NCI-H2171 (cell line): ENCODE data around the gene ARHGAP24.
"Not testable (repeated sequence)": the region's sequence is repeated elsewhere in the genome, so short reads cannot be mapped to it uniquely, and the experiment has no call there.

Source experiments
- DNase-seq: peaks from one replicate; lab custom pipeline; 2025; lab: John Stamatoyannopoulos, UW

ARHGAP24 gene

GRCh38 chr4:85913931-85914694 lies 439.2 kb downstream of the ARHGAP24 start:
- no peak for DNase-seq

DNA sequence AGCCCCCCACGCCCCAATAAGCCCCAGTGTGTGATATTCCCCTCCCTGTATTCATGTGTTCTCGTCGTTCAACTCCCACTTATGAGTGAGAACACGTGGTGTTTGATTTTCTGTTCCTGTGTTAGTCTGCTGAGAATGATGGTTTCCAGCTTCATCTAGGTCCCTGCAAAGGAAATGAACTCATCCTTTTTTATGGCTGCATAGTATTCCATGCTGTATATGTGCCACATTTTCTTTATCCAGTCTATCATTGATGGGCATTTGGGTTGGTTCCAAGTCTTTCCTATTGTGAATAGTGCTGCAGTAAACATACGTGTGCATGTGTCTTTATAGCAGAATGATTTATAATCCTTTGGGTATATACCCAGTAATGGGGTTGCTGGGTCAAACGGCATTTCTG lies 440.6 kb downstream of the ARHGAP24 start:
- not testable (repeated sequence) for DNase-seq

GRCh38 chr4:85919200-85919887 lies 444.4 kb downstream of the ARHGAP24 start:
- no peak for DNase-seq

DNA sequence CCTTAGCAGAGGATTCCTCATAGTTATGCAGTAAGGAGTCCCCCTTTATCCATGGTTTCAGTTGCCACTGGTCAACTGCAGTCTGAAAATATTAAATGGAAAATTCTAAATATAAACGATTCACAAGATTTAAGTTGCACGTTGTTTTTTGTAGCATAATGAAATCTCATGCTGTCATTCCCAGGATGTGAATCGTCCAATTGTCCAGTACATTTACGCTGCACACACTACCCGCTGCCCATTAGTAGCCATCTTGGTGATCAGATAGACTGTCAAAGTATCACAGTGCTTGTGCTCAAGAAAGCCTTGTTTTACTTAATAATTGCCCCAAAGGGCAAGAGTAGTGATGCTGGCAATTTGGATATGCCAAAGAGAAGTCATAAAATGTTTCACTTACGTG lies 450.1 kb downstream of the ARHGAP24 start:
- DNase-seq, result no peak

DNA sequence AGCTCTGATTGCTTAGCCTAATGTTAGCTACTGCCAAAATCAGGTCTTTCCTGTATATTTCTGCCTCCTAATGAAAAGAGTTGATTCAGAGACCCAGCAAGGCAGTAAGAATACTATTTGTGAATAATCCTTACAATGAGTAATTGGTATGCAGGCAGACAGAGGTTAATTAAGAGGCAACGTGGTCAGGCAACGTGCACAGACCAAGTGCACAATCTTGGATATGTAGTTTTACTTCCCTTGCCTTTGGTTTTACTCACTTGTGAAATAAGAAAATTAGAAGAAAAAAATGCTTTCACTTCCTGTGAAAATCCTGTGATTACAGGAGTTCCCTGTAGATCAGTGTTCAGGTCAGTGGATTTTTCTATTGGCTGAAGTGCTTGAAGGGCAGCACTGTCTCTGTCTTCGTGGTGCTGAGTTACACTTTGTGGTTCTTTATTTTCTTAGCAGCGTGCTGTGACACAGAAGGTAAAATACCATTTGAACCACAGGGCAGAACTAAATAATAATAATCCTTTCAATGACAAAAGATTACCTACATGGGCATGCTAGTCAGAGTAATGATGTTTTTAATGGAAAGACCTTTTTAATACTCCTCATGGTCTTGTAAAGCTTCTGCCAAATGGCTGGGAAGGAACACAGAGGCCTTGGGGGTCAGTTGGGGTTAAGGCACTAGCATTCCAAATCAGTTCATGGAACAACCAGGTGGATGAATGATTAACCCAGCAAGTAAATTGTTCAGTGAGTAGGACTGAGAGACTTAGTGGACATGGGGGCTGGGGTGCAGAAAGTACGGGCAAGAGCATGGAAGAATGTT lies 454.0 kb downstream of the ARHGAP24 start:
- DNase-seq, result no peak

- no peak for DNase-seq
Observed at GRCh38 chr4:85929961-85930665, 455.2 kb downstream of the ARHGAP24 start.

DNA sequence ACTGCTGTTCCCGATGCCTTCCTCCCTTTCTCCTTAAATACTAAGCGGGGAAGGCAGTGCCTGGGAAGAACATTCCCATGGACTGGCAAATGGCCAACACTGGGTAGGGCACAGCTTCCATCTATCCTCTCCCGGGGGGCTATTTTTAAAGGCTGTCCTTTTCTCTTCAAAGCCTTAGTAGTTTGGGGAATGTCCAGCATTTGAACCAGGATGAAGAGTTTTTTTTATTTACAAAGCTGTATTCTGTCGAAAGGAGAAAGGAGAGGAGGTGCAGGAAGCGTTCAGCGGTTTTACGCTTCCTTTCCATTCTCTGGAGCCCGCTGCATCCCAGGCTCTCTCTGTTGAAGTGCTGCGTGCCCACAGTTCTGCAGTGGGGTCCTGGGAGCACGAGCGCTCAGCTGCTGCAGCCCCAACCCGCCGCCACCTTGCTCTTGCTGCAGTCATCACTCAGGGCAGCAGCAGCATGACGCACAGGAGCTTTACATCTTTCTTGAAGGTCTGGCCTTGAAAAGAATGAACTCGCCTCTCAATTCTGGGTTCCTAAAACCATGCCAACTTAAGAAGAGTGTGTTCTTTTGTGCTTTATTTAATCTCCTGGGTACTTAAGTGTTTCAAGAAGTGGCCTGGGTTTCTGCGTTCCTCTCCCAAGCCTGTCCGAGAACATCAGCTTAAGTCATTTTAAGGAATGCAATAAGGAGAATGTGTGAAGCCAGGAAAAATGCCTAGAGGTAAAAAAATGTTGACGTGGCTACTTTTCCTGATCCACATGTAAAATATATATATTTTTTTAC lies 457.7 kb downstream of the ARHGAP24 start:
- no peak for DNase-seq

- no peak for DNase-seq
Observed at GRCh38 chr4:85933291-85933640, 458.3 kb downstream of the ARHGAP24 start.

DNA sequence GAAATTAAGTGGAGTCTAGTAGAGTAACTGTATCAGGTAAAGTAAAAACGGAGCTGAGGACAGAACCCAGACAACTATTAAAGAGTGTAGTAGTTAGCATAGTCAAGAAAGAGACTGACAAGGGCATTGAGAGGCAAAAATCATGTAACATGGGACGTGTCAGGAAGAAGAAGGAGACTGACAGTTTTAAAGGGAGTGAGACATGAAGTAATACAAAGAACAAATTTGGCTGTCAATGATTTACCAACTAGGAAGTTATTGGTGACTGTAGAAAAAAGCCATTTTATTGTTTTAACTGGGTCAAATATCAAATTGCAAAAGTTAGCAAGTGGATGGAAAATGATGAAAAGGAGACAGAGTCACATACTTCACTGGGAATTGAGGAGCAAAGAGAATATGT lies 462.6 kb downstream of the ARHGAP24 start:
- no peak for DNase-seq

DNA sequence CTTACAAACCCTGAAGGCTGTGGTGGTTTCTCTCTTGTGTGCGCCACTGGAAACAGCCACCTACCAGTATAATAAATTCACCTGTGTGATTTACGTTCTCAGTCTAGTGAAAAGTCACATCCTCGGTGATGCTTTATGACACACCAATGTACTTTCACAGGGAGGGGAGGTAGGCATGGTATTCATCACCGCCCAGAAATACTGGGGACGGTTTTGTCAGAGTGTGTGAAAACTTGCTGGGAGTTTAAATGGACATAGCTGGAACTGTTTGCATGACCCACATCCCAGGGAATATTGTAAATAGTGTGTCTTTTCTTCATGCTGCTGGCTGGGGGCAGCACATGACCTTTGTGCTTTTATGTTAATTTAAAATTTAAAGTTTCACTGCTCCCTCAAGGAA lies 463.1 kb downstream of the ARHGAP24 start:
- DNase-seq, result no peak

GRCh38 chr4:85938902-85939301 lies 464.0 kb downstream of the ARHGAP24 start:
- DNase-seq, result no peak

DNA sequence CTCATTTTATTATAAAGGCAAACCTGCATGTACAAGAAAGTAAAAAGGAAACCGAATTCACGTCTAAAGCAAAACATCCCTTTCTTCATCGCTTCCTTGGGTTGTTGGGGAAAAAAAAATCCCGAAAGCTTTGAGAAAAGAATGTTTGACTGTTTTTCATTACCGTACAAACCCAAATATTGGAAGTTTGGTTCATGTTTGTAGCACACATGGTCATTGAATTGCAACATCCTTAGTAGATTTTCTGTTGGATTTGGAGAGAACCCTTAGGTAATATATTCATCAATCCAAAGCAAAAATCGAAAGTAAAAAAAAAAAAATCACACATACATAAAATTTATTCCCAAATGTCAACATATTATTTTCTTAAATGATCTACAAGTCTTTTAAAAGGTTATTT lies 464.6 kb downstream of the ARHGAP24 start:
- DNase-seq, result no peak

GRCh38 chr4:85940151-85940550 lies 465.2 kb downstream of the ARHGAP24 start:
- DNase-seq, result no peak

DNA sequence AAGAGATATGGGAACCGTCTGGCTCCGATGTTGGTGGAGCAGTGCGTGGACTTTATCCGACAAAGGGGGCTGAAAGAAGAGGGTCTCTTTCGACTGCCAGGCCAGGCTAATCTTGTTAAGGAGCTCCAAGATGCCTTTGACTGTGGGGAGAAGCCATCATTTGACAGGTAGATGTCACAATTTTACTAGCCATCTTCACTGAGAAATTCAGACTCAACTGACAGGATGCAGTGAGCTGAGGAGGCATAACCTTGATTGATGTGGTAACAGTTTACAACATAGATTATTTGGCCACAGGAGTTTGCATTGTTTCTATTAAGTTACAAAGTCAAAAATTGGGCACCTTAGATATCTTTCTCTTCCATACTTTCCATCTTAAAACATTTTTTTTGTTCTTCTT lies 467.2 kb downstream of the ARHGAP24 start:
- no peak for DNase-seq

- DNase-seq, result no peak
Observed at GRCh38 chr4:85946821-85947220, 471.9 kb downstream of the ARHGAP24 start.

DNA sequence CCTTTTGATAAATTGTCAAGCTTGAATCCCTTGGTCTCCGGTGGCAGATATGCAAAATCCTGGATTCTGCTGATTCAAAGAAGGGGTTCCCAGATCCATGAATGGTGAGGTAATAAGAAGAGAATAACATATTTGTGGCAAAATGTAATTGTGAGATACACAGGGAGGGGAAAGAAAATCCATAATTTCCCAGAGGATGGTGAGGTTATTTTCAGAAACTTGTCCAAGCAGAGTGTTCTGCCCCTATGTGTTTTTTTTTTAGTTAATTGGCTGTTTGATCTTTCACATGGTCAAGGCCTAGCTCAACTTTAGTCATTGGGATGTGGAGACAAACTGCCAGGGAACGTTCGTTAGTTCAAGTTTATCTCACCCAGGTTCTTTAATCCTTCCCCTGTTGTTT lies 476.1 kb downstream of the ARHGAP24 start:
- DNase-seq, result no peak

DNA sequence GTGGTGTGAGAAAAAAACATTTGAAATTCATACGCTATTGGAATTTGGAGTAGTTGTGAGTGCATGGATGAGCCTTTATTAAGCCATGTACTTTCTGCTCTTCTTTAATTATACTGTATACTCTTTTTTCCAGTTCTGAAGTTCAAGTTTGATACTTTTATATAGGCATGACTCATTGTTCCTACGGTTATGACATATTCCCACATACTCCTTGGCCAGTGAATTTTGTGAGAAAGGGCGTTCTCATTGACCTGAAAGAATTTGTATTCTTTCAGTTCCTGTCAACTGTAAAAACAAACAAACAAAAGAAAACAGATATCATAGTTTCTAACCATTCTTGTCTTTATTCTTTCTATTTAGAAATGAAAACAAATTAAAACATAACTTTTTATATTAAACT lies 477.6 kb downstream of the ARHGAP24 start:
- DNase-seq, result no peak

DNA sequence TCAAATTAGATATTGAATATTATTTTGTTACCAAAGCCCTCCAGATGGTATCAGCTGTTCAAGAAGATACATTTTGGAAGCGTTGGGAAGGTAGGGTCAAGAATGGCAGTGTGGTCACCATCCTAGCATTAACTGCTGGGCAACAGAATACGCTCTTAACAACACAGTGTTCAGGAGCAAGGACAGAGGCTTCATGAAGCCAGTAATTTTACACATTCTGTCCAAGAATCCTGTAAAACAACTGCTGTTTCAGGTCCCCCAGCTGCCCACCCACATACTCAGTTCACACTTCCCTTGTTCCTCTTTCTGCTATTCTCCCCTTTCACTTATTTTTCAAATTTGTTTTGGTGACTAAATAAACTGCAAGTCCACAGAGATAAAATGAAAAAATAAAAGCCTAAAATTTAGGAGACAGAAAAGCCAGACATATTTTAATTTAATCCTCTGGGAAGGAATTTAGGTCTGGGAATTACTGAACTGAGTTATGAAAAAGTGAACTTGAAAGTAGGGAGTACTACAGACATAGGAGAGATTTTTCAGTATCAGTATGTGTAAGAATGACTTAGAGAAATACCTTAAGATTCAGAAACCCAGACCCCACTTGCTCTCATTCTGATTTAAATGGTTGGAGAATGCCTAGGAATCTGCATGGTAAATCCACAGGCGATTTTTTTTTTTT lies 478.2 kb downstream of the ARHGAP24 start:
- DNase-seq, result no peak

DNA sequence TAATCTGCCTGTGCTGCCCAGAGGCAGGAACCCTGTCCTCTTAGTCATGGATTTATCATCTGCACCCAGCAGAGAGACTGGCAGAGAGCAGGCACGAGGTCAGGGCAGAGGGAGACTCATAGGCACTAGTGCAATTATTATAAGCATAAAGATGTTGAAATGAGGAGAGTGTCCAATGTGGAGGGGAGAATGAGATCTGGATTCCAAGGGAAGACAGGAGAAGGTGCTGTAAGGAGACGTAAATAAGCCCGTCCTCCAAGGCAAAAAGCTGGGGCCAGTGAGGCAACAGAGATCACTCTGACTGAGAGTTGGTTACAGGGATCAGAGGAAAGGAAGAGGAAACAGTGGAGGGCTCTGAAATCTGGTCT lies 478.7 kb downstream of the ARHGAP24 start:
- no peak for DNase-seq

DNA sequence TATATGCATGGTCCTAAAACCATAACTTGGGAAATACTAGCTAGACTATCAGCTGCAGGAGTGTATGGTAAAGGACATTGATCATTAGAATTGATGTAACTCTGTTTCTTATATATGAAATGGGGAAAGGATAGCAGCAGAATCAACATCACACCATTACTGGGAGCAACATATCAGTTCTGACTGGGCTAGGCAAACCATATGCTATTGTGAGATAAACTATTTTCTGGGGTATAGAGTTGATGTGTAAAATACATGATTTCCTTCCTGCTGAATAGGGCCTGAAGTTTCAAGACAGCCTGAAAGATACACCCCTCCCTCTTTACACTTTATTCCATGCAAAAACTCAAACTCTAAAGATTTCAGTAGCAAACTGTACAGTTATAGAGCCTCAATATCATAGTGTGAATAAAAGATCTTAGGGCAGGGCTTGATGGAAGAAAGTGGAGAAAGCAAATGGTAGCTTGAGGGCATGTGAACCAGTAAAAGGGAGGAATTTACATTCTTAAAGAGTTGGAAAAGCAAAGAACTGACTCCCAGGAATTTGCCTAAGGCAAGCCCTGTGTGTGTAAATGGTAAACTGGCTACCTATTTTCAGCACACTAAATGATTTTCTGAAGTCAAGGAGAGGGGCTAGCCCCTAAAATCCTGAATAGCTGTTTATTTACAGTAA lies 480.8 kb downstream of the ARHGAP24 start:
- DNase-seq, result no peak
